ENCODE data around the gene PLEKHB2.
"Not testable (repeated sequence)": the region's sequence is repeated elsewhere in the genome, so short reads cannot be mapped to it uniquely, and the experiment has no call there.

The PLEKHB2 gene

GRCh38 chr2:131094463-131095281, 10.5 kb upstream of the PLEKHB2 start:
- DNase-seq, result no peak

GRCh38 chr2:131103165-131103564, 2.0 kb upstream of the PLEKHB2 start:
- DNase-seq, result no peak

GRCh38 chr2:131104487-131105155, 515 bp upstream of the PLEKHB2 start:
- peak; percentile 20 for DNase-seq

GRCh38 chr2:131105950-131106801, 1.0 kb downstream of the PLEKHB2 start:
- DNase-seq, result peak; percentile 48

GRCh38 chr2:131112529-131112928, 7.4 kb downstream of the PLEKHB2 start:
- DNase-seq, result no peak

GRCh38 chr2:131113566-131114227, 8.6 kb downstream of the PLEKHB2 start:
- no peak for DNase-seq

GRCh38 chr2:131114950-131115349, 9.8 kb downstream of the PLEKHB2 start:
- DNase-seq, result not testable (repeated sequence)

GRCh38 chr2:131115752-131116151, 10.6 kb downstream of the PLEKHB2 start:
- DNase-seq, result no peak

GRCh38 chr2:131120815-131121317, 15.7 kb downstream of the PLEKHB2 start:
- no peak for DNase-seq

GRCh38 chr2:131121464-131121863, 16.3 kb downstream of the PLEKHB2 start:
- no peak for DNase-seq

- DNase-seq, result no peak
These were observed 17.4 kb downstream of the PLEKHB2 start for GRCh38 chr2:131122496-131122895.

- DNase-seq, result no peak
These were observed 18.1 kb downstream of the PLEKHB2 start for GRCh38 chr2:131123192-131123591.

- no peak for DNase-seq
These were observed 20.1 kb downstream of the PLEKHB2 start for GRCh38 chr2:131125195-131125757.

- DNase-seq, result no peak
These were observed 21.3 kb downstream of the PLEKHB2 start for GRCh38 chr2:131126436-131126835.

- no peak for DNase-seq
These were observed 21.9 kb downstream of the PLEKHB2 start for GRCh38 chr2:131127076-131127475.

- no peak for DNase-seq
These were observed 22.8 kb downstream of the PLEKHB2 start for GRCh38 chr2:131127981-131128380.

- DNase-seq, result no peak
These were observed 25.1 kb downstream of the PLEKHB2 start for GRCh38 chr2:131130298-131130596.

GRCh38 chr2:131132729-131133128, 27.6 kb downstream of the PLEKHB2 start:
- no peak for DNase-seq

GRCh38 chr2:131140581-131140980, 35.4 kb downstream of the PLEKHB2 start:
- DNase-seq, result no peak

- DNase-seq, result no peak
These were observed 37.7 kb downstream of the PLEKHB2 start for GRCh38 chr2:131142849-131143248.

- DNase-seq, result no peak
These were observed 38.7 kb downstream of the PLEKHB2 start for GRCh38 chr2:131143803-131144202.

GRCh38 chr2:131145040-131145439, 39.9 kb downstream of the PLEKHB2 start:
- DNase-seq, result no peak

- no peak for DNase-seq
These were observed 41.1 kb downstream of the PLEKHB2 start for GRCh38 chr2:131146231-131146630.
